Measurements from ENCODE around the gene CHAMP1. TPM values are rescaled to one million over a fixed set of nuclear protein-coding genes. Genes with fewer than 3 reads are reported as not detected.
"Not testable (repeated sequence)": the region's sequence is repeated elsewhere in the genome, so short reads cannot be mapped to it uniquely, and the experiment has no call there.

CHAMP1 gene
- polyA plus RNA-seq, 1 donor from 2014 or later, result 13.0 TPM

GRCh38 chr13:114339857-114340534 is 25.7 kb downstream of the CHAMP1 start:
- no peaks in the 10 kb centered on the region for H3K9me3 ChIP-seq (ENCODE audit: low read length)
- no peak overlapping the region for H3K27ac ChIP-seq (ENCODE audit: low read length)
- H3K27me3 ChIP-seq (ENCODE audit: insufficient read depth, low read depth, low read length), result no peaks in the 10 kb centered on the region
- H4K20me1 ChIP-seq (ENCODE audit: insufficient read depth), result no peaks in the 10 kb centered on the region
- H3K9ac ChIP-seq (ENCODE audit: low read length), result no peak overlapping the region
- H3K79me2 ChIP-seq (replicated peaks; ENCODE audit: insufficient read depth, low read length), result no peaks in the 10 kb centered on the region
- TF ChIP-seq CTCF (IDR thresholded peaks at IDR 0.05; ENCODE audit: poor library complexity, severe bottlenecking) (peak; percentile 47), EZH2 (IDR thresholded peaks at IDR 0.05; ENCODE audit: borderline replicate concordance, insufficient read depth, low read length, poor library complexity, severe bottlenecking) (no peak)
- no peaks in the 10 kb centered on the region for H3K36me3 ChIP-seq (ENCODE audit: insufficient read depth, low read length)
- no peak overlapping the region for H3K4me3 ChIP-seq (ENCODE audit: low read length)
- no peak overlapping the region for H2AFZ ChIP-seq (ENCODE audit: low read depth, low read length)
- H3F3A ChIP-seq (ENCODE audit: insufficient read depth, low read length, poor library complexity, severe bottlenecking), result no peaks in the 10 kb centered on the region
- no peak overlapping the region for H3K4me2 ChIP-seq (ENCODE audit: low read length)
- no peaks in the 10 kb centered on the region for H3K9me2 ChIP-seq (ENCODE audit: insufficient read depth, low read length)

GRCh38 chr13:114341003-114341777 is 26.9 kb downstream of the CHAMP1 start:
- Histone ChIP-seq H3K36me3 (ENCODE audit: insufficient read depth, low read length) (no peaks in the 10 kb centered on the region), H3K4me3 (ENCODE audit: low read length) (no peak overlapping the region), H3K9ac (ENCODE audit: low read length) (no peak overlapping the region), H3K9me2 (ENCODE audit: insufficient read depth, low read length) (no peaks in the 10 kb centered on the region), H3K27me3 (ENCODE audit: insufficient read depth, low read depth, low read length) (no peaks in the 10 kb centered on the region), H3K4me2 (ENCODE audit: low read length) (no peak overlapping the region), H3K27ac (ENCODE audit: low read length) (no peak overlapping the region), H3F3A (ENCODE audit: insufficient read depth, low read length, poor library complexity, severe bottlenecking) (no peaks in the 10 kb centered on the region), H4K20me1 (ENCODE audit: insufficient read depth) (no peaks in the 10 kb centered on the region), H2AFZ (ENCODE audit: low read depth, low read length) (no peak overlapping the region), H3K9me3 (ENCODE audit: low read length) (no peaks in the 10 kb centered on the region), H3K79me2 (replicated peaks; ENCODE audit: insufficient read depth, low read length) (no peaks in the 10 kb centered on the region)
- TF ChIP-seq EP300 (conservative IDR thresholded peaks at IDR 0.05; ENCODE audit: poor library complexity, severe bottlenecking) (no peak), EZH2 (IDR thresholded peaks at IDR 0.05; ENCODE audit: borderline replicate concordance, insufficient read depth, low read length, poor library complexity, severe bottlenecking) (no peak), TAF1 (IDR thresholded peaks at IDR 0.05; ENCODE audit: low read depth) (no peak), SMC3 (conservative IDR thresholded peaks at IDR 0.05; ENCODE audit: poor library complexity) (no peak), CTCF (IDR thresholded peaks at IDR 0.05; ENCODE audit: poor library complexity, severe bottlenecking) (no peak), POLR2AphosphoS5 (IDR thresholded peaks at IDR 0.05) (no peak), MXI1 (conservative IDR thresholded peaks at IDR 0.05; ENCODE audit: poor library complexity, severe bottlenecking) (no peak), RAD21 (conservative IDR thresholded peaks at IDR 0.05) (no peak)
- TF ChIP-seq, protein P1, sequence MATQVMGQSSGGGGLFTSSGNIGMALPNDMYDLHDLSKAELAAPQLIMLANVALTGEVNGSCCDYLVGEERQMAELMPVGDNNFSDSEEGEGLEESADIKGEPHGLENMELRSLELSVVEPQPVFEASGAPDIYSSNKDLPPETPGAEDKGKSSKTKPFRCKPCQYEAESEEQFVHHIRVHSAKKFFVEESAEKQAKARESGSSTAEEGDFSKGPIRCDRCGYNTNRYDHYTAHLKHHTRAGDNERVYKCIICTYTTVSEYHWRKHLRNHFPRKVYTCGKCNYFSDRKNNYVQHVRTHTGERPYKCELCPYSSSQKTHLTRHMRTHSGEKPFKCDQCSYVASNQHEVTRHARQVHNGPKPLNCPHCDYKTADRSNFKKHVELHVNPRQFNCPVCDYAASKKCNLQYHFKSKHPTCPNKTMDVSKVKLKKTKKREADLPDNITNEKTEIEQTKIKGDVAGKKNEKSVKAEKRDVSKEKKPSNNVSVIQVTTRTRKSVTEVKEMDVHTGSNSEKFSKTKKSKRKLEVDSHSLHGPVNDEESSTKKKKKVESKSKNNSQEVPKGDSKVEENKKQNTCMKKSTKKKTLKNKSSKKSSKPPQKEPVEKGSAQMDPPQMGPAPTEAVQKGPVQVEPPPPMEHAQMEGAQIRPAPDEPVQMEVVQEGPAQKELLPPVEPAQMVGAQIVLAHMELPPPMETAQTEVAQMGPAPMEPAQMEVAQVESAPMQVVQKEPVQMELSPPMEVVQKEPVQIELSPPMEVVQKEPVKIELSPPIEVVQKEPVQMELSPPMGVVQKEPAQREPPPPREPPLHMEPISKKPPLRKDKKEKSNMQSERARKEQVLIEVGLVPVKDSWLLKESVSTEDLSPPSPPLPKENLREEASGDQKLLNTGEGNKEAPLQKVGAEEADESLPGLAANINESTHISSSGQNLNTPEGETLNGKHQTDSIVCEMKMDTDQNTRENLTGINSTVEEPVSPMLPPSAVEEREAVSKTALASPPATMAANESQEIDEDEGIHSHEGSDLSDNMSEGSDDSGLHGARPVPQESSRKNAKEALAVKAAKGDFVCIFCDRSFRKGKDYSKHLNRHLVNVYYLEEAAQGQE (IDR thresholded peaks at IDR 0.05; ENCODE audit: borderline replicate concordance), result no peak

DNA sequence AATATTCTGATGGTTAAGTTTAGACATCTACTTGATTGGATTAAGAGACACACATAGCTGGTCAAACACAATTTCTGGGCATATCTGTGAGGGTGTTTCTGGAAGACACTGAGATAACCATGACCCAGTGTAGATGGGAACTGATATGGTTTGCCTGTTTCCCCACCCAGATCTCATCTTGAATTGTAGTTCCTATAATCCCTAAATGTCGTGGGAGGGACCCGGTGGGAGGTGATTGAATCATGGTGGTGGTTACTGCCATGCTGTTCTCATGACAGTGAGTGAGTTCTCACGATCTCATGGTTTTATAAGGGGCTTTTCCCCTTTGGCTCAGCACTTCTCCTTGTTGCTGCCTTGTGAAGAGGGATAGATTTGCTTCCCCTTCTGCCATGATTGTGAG is 33.0 kb downstream of the CHAMP1 start:
- not testable (repeated sequence) for H3K9me3 ChIP-seq (ENCODE audit: low read length); H3K27ac ChIP-seq (ENCODE audit: low read length); H3K4me2 ChIP-seq (ENCODE audit: low read length); H3K4me3 ChIP-seq (ENCODE audit: low read length); H3K9me2 ChIP-seq (ENCODE audit: insufficient read depth, low read length); H3K79me2 ChIP-seq (replicated peaks; ENCODE audit: insufficient read depth, low read length); H4K20me1 ChIP-seq (ENCODE audit: insufficient read depth); H3K9ac ChIP-seq (ENCODE audit: low read length); H3K36me3 ChIP-seq (ENCODE audit: insufficient read depth, low read length); H3K27me3 ChIP-seq (ENCODE audit: insufficient read depth, low read depth, low read length); H3F3A ChIP-seq (ENCODE audit: insufficient read depth, low read length, poor library complexity, severe bottlenecking); H2AFZ ChIP-seq (ENCODE audit: low read depth, low read length)

DNA sequence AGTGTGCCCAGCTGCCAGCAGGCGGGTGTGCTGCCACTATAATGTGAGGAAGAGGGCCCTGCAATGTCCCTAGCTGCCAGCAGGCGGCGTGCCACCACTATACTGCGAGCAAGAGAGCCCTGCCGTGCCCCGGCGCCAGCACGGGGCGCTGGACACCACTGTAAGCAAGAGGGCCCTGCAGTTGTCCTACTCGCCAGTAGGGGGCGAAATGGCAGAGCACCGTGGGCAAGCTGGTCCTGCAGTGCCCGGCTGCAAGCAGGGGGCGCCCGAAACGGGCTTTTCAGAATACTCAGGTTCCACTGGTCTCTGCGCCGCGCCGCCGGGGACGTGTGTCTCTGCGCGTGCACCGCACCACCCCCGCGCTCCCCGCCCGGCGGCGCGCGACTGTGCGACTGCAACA is 38.5 kb downstream of the CHAMP1 start:
- H3K79me2 ChIP-seq (replicated peaks; ENCODE audit: insufficient read depth, low read length); H3K4me3 ChIP-seq (ENCODE audit: low read length); H3K4me2 ChIP-seq (ENCODE audit: low read length); H3K27me3 ChIP-seq (ENCODE audit: insufficient read depth, low read depth, low read length); H3K27ac ChIP-seq (ENCODE audit: low read length); H4K20me1 ChIP-seq (ENCODE audit: insufficient read depth); H3F3A ChIP-seq (ENCODE audit: insufficient read depth, low read length, poor library complexity, severe bottlenecking); H3K9me3 ChIP-seq (ENCODE audit: low read length); H3K36me3 ChIP-seq (ENCODE audit: insufficient read depth, low read length); H3K9ac ChIP-seq (ENCODE audit: low read length); H3K9me2 ChIP-seq (ENCODE audit: insufficient read depth, low read length); H2AFZ ChIP-seq (ENCODE audit: low read depth, low read length): not testable (repeated sequence)

Data from neural cell (in vitro differentiated cells).